Measurements from ENCODE around the gene PKDREJ.
"Not testable (repeated sequence)": the region's sequence is repeated elsewhere in the genome, so short reads cannot be mapped to it uniquely, and the experiment has no call there.

The PKDREJ gene

GRCh38 chr22:46269564-46269963, 6.4 kb upstream of the PKDREJ start:
- DNase-seq (ENCODE audit: low read depth in 2 of 3, low spot score in 1 of 3) = no peak

- peak in 2 of 3 donors; percentile 5 to 46 for DNase-seq (ENCODE audit: low read depth in 2 of 3, low spot score in 1 of 3)
Measured at GRCh38 chr22:46267431-46268279, 4.5 kb upstream of the PKDREJ start, which contains the start of gene TTC38. TTC38 (plus strand) TSS chr22:46268008; CDS start chr22:46268040, 32 bp downstream.

- not testable (repeated sequence) for DNase-seq (ENCODE audit: low read depth in 2 of 3, low spot score in 1 of 3)
Measured at GRCh38 chr22:46265627-46266026, 2.5 kb upstream of the PKDREJ start.

GRCh38 chr22:46264520-46264919, 1.4 kb upstream of the PKDREJ start:
- DNase-seq (ENCODE audit: low read depth in 2 of 3, low spot score in 1 of 3) = not testable (repeated sequence)

- peak in 1 of 3 donors; percentile 31 for DNase-seq (ENCODE audit: low read depth in 2 of 3, low spot score in 1 of 3)
Measured at GRCh38 chr22:46262449-46263215, 511 bp downstream of the PKDREJ start.

GRCh38 chr22:46260038-46260437, 3.1 kb downstream of the PKDREJ start:
- DNase-seq (ENCODE audit: low read depth in 2 of 3, low spot score in 1 of 3) = no peak

- DNase-seq (ENCODE audit: low read depth in 2 of 3, low spot score in 1 of 3) = no peak
Measured at GRCh38 chr22:46259374-46259773, 3.8 kb downstream of the PKDREJ start.

GRCh38 chr22:46256358-46256958, 6.7 kb downstream of the PKDREJ start:
- no peak for DNase-seq (ENCODE audit: low read depth in 2 of 3, low spot score in 1 of 3)

- DNase-seq (ENCODE audit: low read depth in 2 of 3, low spot score in 1 of 3) = no peak
Measured at GRCh38 chr22:46251816-46252380, 11.2 kb downstream of the PKDREJ start.

- no peak for DNase-seq (ENCODE audit: low read depth in 2 of 3, low spot score in 1 of 3)
Measured at GRCh38 chr22:46251266-46251665, 11.9 kb downstream of the PKDREJ start.

GRCh38 chr22:46250783-46251125, 12.4 kb downstream of the PKDREJ start:
- DNase-seq (ENCODE audit: low read depth in 2 of 3, low spot score in 1 of 3) = no peak

- peak; percentile 78 to 89 (median 81) for DNase-seq (ENCODE audit: low read depth in 2 of 3, low spot score in 1 of 3)
Measured at GRCh38 chr22:46250035-46250782, 12.9 kb downstream of the PKDREJ start, which contains the start of gene CDPF1. CDPF1 (minus strand) TSS chr22:46250293; CDS start chr22:46248284, 2,009 bp downstream.

GRCh38 chr22:46247443-46247975, 15.6 kb downstream of the PKDREJ start:
- no peak for DNase-seq (ENCODE audit: low read depth in 2 of 3, low spot score in 1 of 3)

- DNase-seq (ENCODE audit: low read depth in 2 of 3, low spot score in 1 of 3) = no peak
Measured at GRCh38 chr22:46246178-46246577, 17.0 kb downstream of the PKDREJ start.

- DNase-seq (ENCODE audit: low read depth in 2 of 3, low spot score in 1 of 3) = no peak
Measured at GRCh38 chr22:46245511-46245910, 17.6 kb downstream of the PKDREJ start.

GRCh38 chr22:46244771-46245170, 18.4 kb downstream of the PKDREJ start:
- no peak for DNase-seq (ENCODE audit: low read depth in 2 of 3, low spot score in 1 of 3)

- no peak for DNase-seq (ENCODE audit: low read depth in 2 of 3, low spot score in 1 of 3)
Measured at GRCh38 chr22:46242076-46242475, 21.1 kb downstream of the PKDREJ start.

GRCh38 chr22:46241396-46242007, 21.6 kb downstream of the PKDREJ start:
- no peak for DNase-seq (ENCODE audit: low read depth in 2 of 3, low spot score in 1 of 3)

- DNase-seq (ENCODE audit: low read depth in 2 of 3, low spot score in 1 of 3) = no peak
Measured at GRCh38 chr22:46240907-46241306, 22.2 kb downstream of the PKDREJ start.

- no peak for DNase-seq (ENCODE audit: low read depth in 2 of 3, low spot score in 1 of 3)
Measured at GRCh38 chr22:46240506-46240905, 22.6 kb downstream of the PKDREJ start.
